Measurements from ENCODE around the gene CNTN5.
"Not testable (repeated sequence)": the region's sequence is repeated elsewhere in the genome, so short reads cannot be mapped to it uniquely, and the experiment has no call there.

Gene CNTN5

DNA sequence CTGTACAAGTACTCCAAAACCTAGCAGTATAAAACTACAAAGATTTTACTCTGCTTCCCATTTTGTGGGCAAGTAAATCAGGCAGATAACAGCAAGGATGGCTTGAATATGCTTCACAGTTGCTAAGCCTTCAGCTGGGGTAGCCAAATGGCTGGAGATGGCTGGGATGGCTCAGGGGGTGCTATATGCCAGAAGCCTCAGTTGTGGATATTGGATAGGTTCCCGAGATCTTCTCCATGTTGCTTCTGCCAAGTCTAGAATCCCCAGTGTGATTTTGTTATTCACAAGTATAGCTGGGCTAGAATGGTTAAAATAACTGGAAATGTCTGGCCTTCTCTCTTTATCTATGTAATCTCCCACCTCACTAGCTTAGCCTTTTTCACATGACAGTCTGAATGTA is 1194.0 kb downstream of the CNTN5 start:
- DNase-seq (ENCODE audit: low read depth): no peak

DNA sequence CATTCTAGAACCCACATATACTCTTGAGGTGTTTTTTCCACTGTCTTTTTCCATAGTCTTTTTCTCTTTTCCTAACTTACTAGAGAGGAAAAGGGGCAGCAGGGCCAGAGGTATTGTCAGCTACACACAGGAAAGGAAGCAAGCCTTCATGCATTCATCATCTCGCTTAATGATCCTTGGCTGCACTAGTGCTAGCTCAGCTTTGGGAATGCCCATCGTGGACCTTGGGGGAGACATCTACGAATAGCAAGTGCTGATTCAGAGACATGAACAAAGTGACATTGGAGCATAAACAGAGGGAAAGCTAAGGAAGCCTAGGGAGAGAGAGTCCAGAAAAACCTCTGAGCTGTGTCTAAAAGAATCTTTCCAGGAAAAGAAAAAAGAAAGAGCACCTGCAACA is 1200.1 kb downstream of the CNTN5 start:
- no peak for DNase-seq (ENCODE audit: low read depth)

- DNase-seq (ENCODE audit: low read depth): no peak
Measured at GRCh38 chr11:100221791-100222190, 1201.0 kb downstream of the CNTN5 start.

DNA sequence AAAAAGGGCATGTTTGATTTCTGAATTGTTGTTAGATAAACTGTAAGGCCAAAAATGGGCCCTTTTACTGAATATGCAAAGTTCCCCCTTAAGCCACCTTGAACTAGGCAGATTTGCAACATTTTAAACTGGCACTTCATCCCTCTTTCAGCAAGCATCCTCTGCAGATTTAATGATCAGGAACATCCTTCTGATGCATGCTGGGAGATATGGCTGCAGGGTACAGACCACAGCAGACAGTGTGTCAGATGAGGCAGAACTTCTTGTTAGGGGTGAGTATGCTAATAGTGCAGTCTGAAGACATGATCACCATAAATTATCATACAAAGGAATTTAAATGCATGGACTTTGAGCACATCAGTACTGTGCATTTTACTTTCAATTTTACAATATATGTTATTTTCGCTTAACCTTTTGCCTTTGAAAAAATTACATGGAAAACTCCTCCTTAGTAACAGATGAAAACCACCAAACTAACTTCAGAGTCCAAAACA is 1203.8 kb downstream of the CNTN5 start:
- no peak for DNase-seq (ENCODE audit: low read depth)

DNA sequence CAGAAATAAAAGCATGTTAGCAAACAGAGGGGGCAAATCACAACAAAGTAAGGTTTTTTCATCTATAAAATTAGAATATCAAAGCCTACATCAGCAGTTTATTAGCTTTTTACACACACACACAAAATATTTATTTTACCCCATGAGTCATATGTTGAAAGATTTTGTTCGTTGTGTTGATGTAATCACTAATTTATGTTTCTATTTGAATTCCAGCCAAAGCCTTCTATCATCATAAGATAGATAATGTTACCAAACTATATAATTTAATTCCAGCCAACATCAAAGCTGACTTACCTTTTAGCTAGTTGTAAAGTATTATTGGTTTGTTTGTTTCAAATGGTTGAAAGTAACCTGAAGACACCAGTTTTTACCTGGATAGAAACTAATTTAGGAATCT is 1208.3 kb downstream of the CNTN5 start:
- no peak for DNase-seq (ENCODE audit: low read depth)

GRCh38 chr11:100232006-100232405 is 1211.3 kb downstream of the CNTN5 start:
- DNase-seq (ENCODE audit: low read depth): no peak

DNA sequence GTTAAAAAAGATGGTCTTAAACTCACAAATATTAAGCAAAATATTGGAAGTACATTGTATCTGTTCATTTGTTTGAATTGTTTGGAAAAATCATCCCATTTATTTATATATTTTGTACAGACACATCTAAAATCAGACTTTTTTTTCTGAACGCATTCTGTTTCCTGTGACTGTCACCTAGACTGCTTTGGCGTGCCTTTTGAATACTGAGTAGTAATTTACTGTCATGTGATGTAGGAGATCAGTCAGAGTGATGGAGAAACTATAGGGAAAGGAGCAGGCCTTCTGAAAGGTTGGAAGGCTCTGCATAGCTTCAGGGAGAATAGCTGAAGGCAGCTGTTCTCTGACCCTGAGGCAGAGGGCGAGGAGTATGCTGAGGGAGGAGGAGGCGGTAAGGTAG is 1214.3 kb downstream of the CNTN5 start:
- DNase-seq (ENCODE audit: low read depth): no peak

GRCh38 chr11:100240025-100240539 is 1219.3 kb downstream of the CNTN5 start:
- no peak for DNase-seq (ENCODE audit: low read depth)

DNA sequence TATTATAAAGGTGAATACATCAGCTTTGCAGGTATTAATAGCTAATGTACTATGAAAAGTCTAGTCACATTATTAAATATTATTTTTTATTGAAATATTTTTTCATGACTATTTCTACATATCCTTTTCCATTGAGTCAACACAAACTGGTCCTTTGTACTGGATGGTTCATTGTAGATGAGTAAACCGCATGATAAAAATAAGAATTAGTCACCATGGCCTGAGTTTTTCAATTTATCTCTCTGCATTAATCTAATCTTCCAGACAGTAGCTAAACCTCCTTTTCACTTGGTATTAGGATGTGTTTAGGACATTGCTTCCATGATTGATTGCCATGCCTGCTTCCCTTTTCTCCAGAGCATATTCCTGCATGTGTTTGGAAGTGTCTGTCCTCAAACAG is 1227.0 kb downstream of the CNTN5 start:
- no peak for DNase-seq (ENCODE audit: low read depth)

DNA sequence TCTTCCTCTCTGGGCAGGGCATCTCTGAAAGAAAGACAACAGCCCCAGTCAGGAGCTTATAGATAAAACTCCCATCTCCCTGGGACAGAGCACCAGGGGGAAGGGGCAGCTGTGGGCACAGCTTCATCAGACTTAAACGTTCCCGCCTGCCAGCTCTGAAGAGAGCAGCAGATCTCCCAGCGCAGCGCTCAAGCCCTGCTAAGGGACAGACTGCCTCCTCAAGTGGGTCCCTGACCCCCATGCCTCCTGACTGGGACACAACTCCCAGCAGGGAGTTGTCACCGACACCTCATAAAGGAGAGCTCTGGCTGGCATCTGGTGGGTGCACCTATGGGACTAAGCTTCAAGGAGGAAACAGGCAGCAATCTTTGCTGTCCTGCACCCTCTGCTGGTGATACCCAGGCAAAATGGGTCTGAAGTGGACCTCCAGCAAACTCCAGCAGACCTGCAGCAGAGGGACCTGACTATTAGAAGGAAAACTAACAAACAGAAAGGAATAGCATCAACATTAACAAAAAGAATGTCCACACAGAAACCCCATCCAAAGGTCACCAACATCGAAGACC is 1236.6 kb downstream of the CNTN5 start:
- not testable (repeated sequence) for DNase-seq (ENCODE audit: low read depth)

GRCh38 chr11:100269516-100269915 is 1248.8 kb downstream of the CNTN5 start:
- no peak for DNase-seq (ENCODE audit: low read depth)

DNA sequence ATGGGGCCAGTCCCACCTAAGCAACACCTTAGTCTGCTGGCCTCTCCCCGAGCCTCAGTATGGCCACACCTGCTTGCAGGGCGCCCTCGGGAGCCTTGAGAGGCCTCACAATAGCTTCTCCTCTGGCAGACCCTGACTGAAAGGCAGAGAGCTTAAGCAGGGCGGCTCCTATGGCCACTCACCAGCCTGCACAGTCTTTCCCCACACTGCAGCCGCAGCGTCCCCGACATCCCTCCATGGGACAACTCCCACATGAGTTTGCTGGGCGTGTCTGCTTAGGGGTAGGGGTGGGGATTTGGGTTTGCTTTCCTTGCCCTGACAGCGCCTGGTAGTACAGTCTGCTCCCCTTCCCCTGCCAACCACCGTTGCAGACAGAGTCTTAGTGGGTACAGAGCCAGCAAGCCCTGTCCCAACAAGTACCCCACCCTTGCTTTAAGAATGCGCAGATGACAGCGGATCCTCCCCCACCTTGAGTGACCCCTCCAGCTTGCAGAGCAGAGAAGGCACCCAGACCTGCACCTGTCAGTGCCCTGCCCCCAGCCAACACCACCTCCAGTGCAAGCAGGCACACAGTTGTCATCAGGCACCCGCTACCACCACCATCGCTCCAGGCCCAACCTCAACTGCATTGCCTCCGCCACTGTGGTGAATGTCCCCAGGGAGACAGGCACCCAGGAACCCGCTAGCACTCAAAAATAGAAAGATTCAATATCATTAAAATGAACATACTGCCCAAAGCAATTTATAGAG is 1252.5 kb downstream of the CNTN5 start:
- no peak for DNase-seq (ENCODE audit: low read depth)

GRCh38 chr11:100274466-100274865 is 1253.7 kb downstream of the CNTN5 start:
- not testable (repeated sequence) for DNase-seq (ENCODE audit: low read depth)

- no peak for DNase-seq (ENCODE audit: low read depth)
Measured at GRCh38 chr11:100294748-100295147, 1274.0 kb downstream of the CNTN5 start.

DNA sequence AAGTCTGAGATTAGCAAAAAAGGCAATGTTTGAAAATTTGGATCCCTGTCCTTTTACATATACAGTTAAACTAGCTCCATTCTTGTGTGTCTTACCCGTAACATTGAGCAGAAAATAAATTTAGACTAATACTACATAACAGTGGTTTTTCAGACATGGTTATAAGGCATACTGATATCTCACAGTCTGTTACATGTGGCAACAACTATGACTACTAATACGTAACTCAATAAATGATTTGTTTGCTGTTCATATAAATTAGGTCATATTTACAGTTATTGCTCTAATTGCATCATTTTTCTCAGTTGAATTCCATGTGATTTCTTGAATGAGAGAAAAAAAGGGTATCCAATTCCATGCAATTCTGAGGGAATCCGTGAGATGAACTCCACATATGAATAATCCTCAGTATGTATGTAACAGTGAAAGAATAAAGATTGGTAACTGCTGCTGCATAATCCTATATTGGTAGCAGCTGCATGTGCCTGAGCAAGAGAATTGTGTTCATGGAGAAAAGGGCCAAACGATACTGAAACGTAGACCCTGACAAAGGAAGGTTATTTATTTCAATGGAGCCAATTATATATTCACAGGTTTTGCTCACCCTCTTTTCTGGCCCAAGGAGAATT is 1275.4 kb downstream of the CNTN5 start:
- no peak for DNase-seq (ENCODE audit: low read depth)

GRCh38 chr11:100297516-100297915 is 1276.8 kb downstream of the CNTN5 start:
- no peak for DNase-seq (ENCODE audit: low read depth)

DNA sequence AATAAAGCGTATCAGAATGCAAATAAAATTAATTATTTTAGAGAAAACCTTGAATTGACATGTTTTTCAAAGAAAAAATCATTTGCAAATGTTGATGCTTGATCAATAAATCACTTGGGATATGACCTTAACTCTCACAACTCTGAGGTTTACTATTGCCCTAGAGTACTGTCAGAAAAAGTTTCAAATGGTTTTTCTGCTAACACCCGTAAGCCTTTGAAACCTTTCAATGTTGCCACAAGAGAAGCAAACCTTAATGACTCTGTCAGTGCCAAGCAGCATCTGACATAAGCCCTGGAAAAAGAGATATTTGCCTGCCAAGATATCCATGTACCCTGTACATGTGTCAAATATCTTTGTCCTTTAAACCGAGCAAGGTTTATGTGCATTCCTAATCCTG is 1282.1 kb downstream of the CNTN5 start:
- no peak for DNase-seq (ENCODE audit: low read depth)

GRCh38 chr11:100303897-100304296 is 1283.1 kb downstream of the CNTN5 start:
- no peak for DNase-seq (ENCODE audit: low read depth)

DNA sequence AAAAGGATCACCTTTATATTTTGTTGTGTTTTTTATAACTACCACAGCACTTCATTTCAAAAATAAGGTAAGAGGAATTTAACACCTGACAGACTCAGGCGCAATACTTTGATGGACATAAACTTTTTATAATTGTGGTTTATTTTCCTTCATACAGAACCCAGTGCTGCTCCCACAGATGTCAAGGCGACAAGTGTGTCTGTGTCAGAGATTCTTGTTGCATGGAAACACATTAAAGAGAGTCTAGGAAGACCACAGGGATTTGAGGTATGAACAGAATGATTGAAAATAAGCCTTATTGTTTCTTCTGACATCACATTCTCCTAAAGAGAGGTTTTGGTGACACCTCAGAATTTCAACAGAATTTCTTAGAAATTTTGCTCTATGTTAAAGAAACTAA is 1287.5 kb downstream of the CNTN5 start:
- no peak for DNase-seq (ENCODE audit: low read depth)

DNA sequence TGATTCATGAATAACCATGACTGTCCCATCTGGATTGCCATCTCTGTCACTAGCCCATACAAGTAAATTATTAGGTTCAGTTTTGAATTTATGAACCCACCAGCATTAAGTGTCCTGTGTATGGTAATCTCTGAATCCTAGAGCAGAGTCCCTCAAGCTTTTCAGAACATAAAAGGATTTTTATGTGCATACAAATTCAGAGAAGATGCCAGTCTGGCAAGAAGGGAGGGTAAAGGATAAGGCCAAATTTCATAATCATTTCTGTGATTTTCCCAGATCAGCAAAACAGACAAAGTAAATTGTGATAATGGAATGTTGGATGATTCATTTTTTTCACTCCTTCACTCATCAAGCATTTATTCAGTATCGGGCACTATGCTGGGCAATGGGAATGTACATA is 1295.2 kb downstream of the CNTN5 start:
- no peak for DNase-seq (ENCODE audit: low read depth)

DNA sequence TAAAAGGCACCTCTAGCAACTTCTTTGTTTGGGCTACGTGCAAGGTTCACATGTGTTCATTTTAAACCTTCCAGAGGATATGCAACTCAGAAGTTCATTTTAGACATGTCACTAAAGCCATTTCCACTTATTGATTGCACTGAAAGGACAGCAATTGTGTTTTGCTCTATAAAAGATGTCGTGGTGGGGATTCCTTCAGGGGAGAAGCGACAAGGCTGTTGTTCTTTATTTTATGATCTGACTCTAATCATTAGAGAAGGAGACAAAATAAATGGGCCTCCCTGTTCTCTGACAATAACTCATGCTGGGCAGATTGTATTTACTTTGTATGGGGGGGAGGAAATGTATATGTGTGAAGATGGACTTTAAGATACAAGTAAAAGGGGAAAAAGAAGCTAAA is 1296.2 kb downstream of the CNTN5 start:
- no peak for DNase-seq (ENCODE audit: low read depth)

GRCh38 chr11:100319691-100320090 is 1298.9 kb downstream of the CNTN5 start:
- DNase-seq (ENCODE audit: low read depth): no peak

Measured in activated T-cell treated with anti-CD3 and anti-CD28 coated beads for 1 hour (primary cell).